ENCODE measurements around the gene CREBBP.
"Not testable (repeated sequence)": the region's sequence is repeated elsewhere in the genome, so short reads cannot be mapped to it uniquely, and the experiment has no call there.

Gene CREBBP

DNA sequence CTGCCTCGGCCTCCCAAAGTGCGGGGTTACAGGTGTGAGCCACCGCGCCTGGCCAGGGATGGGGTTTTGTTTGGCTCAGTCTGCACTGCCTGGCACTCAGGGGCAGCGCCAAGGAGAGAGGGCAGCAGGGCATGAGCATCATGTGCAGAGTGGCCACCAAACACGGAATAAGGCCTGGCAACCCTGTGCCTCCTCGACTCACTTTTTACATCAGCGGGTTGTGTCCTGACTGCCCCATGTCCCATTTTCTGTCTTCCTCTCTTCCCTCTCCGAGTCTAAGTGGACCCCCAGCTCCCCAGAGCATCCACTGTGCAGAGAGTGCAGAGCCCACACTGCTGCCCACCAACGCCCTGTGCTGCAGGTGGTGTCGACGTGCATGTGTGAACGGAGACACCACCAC lies 145.0 kb downstream of the CREBBP start:
- no peak for DNase-seq (ENCODE audit: low read depth)

DNA sequence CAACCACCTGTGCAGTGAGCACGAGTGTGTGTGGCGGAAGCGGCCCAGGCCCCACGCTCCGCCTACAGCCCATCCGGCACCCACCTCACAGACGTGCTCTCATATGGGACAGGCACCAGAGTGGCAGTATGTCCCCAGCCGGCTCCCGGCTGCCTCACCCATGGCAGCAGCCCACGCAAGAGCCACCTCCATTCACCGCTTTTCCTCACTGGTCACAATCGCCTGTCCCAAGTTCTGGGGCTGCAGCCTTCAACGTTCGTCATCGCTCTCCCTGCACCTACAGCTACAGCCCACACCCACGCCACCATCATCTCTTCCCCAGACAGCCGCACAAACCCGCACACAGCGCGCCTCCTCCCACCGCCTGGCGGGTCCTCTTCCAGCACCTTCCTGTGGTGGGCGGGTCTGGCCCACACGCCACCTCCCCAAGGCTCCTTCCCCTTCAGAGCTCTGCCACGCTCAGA lies 145.7 kb downstream of the CREBBP start:
- DNase-seq (ENCODE audit: low read depth): no peak

DNA sequence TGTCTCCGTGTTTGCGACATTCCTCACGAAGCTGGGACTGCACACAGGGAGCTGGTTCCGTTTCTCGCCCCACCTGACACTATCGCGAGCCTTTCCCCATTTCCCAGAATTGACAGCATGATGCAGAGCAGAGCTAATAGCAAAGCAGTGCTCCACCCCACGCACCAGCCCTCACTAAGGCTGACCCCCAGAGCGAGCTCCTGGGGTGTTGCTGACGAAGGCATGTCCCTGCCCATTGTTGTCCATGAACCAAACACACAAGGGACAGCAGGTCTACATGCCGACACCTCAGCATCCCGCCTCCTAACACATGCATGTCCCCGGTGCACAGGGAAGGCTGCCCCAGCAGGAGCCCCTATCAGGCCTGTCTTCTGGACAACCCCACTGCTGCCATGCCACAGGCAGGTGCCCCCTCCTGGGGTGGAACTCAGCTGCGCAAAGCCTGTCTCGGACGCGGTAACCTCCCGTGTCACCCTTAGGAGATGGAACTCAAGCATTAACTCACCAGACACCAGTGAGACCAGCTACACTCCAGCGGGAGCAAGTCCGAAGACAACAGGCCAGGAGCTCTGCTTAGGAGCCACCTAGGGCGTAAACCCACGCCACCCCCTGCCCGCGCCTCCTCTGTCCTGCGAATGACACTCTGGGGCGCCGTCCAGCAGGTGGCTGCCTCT lies 146.3 kb downstream of the CREBBP start:
- no peak for DNase-seq (ENCODE audit: low read depth)

DNA sequence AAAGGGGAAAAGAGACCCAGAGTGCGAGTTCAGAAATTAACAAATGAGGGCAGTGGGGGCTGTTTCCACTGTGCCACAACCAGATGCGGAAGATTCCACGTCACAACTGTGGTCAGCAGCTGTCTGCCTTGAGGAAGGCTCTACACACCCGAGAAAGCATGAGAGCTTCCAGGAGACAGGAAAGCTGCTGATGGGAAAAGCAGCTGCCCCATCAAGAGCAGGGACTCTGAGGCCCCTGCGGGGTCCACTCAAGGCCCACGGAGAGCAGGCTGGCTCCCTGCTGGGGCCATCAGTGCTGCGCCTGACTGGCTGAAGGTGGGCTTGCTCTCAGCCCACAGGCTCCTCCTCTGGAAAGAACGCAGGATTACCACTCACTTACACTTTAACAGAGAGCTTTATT lies 148.3 kb downstream of the CREBBP start:
- no peak for DNase-seq (ENCODE audit: low read depth)

DNA sequence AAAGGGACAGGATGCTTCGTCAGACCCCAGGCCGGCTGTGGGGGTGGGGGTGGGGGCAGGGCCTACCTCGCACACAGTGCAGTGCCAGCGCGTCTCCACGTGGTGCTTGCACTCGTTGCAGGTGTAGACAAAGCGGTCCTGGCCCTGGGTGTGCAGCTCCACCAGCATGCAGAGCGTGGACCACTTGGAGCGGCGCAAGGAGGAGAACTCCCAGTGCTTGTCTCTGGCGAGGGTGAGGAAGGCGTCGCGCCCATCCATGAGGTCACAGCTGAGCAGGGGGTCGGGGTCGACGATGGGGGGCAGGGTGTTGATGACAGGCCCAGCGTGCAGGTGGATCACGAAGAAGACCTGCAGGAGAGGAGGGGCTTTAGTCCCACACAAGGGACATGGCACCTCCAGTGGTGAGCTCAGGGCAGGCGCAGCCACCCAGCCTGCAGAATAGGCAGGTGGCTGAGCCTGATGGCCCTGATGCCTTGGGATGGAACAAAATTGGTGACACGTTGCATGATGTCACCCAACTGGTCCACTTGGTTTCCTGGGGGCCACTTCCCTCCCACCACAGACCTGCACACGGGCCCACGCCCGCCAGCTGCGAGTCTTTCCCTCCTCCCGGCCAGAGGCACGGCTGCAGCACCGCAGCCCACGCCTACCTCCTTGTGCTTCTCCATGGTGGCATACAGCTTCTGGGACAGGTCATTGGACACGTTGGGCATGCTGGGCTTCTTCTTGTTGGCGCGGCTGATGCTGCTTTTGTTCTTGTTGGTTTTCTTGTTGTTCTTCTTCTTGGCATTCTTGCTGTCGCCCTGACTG lies 149.2 kb downstream of the CREBBP start:
- no peak for DNase-seq (ENCODE audit: low read depth)

DNA sequence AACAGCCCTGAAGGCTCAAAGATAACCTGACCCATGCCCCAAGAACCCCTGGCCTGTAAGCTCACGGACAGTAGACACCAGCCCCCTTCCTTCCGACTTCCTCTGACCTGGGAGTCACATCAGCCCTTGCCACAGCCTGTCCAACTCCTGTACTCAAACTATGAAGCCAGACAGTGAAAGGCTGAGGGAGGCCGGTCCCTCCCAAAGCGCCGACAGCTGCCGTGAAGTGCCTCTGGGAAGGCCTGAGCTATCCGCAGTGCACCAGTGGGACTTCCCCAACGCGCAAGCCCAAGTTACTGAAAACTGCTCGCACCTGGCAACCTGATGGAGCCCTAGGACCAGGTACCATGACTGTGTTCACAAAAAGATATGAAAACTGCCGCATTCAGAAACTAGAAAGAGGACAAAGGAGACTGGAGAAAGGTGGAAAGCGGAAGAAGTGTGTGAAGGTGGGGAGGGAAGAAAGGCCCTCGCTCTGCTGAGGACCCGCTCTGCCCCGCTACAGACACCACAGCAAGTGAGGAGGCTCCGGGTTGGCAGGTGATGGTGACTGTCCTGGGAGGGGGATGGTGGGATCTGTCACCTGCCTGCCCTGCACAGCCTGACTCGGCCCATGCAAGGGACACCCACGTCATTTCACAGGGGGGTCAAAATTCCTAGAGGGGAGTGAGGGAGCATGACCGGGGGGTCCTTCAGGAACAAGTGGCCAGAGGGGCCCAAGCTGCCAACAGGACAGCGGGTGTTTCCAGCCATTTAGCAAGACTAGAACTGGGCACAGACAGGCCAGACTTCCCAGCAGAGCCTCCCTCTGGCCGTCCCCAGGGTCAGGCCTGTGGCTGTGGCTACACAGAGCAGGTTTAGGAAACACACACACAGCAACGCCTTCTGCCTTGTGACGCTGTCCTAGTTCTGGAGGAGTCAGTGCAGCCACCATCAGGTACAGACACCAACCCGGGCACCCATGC lies 150.1 kb downstream of the CREBBP start:
- DNase-seq (ENCODE audit: low read depth): no peak

DNA sequence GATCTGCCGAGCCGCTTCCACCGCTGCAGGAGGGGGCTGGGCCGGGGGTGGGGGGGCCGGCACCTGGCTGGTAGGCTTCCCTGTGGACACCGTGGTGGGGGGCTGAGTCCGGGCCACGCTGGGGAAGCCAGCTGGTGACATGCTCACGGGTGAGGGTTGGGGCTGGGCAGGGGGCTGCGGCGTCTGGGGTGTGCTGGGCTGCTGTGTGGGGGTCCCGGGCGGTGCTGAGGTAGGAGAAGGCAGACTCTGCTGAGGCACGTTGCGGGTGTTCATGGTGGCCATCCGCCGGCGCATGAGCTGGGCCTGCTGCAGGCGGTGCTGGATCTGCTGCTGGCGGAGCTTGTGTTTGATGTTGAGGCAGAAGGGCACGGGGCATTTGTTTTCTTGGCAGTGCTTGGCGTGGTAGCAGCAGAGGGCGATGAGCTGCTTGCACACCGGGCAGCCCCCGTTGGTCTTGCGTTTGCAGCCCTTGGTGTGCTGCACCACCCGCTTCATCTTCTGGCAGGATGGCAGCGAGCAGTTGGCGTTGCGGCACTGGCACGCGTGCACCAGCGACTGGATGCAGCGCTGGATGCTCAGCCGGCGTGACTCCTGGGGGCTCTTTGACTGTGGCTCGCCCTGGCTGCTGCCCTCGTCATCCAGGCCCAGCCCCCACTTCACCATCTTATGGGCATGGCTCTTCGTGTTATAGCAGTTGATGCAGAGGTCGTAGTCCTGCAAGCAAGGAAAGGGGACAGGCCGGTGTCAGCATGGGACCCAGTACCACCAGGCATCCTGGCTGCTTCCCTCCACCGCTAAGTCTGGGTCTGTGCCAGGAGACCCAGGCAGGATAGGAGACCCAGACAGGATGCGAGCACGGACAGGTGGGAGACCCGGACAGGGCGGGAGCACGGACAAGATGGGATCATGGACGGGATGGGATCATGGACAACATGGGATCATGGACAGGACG lies 151.1 kb downstream of the CREBBP start:
- no peak for DNase-seq (ENCODE audit: low read depth)

DNA sequence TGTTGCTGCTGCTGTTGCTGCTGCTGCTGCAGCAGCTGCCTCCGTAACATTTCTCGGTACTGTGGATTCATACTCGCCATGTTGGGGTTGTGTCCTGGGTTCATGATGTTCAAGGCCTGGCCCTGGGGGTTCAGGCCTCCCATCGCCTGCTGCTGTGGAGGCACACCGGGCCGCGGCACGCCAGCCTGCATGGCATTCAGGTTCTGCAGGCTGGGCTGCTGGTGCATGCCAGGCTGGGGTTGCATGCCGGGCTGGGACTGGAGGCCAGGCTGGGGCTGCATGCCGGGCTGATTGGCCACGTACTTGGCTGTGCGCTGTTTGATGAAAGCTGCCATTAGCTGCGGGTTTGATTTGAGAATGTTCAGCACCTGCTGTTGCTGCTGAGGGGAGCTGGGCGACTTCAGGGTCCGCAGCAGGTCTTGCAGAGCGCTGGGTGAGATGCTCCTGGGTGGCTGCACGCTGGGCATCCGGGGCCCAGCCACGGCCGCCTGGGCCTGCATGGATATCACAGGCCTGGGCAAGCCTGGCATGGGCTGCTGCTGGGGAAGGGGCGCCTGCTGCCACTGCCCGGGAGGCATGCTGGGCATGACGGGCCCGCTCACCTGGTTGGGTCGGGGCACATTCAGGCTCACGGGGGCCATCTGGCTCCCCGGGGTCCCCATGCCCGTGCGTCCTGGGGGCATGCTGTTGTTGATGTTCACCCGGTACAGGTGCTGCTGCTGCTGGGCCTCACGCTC lies 151.9 kb downstream of the CREBBP start:
- no peak for DNase-seq (ENCODE audit: low read depth)

DNA sequence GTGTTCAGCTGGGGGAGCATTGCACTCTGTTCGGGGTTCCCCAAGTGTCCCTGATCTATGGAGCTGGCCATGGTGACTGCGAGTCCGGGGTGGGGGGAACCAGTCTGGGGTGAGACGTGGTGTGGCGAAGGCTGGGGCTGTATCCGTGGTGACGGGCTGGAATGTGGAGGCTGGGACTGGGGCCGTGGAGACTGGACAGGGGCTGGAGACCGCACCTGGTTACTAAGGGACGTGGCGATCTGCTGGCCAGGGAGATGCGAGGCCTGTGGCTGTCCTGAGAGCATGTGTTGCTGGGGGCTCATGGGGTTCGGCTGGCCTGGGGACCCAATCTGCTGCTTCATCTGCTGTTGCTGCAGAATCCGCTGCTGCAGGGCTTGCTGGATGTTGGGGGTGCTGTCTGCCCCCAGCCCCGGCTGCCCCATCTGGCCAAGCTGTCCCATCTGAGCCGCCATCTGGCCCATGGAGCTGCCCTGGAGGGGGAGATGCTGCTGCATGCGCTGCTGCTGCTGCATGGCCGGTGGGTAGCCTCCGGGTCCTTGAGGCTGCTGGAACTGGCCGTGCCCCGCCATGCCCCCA lies 152.6 kb downstream of the CREBBP start:
- no peak for DNase-seq (ENCODE audit: low read depth)

DNA sequence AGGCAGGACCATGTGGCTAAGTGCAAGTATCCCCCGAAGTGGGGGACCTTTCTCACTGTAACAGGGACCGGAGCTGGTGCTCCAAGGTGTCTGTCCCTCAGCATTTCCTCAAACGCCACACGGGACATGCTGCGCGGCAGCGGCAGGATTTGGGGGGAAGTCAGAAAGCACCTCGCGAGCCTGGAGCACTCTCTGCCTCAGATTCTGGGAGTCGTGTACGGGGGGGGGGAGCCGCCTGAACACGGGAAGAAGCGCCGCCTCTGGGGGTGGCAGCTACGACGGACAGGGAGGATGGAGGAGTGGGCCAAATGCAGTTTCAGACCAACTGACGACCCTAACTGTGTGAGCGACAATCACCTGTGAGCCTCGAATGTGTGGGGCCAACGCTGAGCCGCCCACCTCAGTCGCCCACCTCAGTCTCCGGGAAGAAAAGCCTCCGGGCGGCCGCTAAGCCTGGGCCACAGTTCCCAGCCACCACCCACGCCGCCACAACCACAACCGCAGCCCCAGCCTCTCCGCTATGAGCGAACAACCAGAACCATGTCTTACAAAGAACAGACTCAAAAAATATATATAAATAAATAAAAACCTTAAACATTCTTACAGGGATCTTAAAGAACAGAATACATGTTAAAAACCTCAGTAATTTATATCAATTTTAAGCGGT lies 154.4 kb downstream of the CREBBP start:
- DNase-seq (ENCODE audit: low read depth): no peak

DNA sequence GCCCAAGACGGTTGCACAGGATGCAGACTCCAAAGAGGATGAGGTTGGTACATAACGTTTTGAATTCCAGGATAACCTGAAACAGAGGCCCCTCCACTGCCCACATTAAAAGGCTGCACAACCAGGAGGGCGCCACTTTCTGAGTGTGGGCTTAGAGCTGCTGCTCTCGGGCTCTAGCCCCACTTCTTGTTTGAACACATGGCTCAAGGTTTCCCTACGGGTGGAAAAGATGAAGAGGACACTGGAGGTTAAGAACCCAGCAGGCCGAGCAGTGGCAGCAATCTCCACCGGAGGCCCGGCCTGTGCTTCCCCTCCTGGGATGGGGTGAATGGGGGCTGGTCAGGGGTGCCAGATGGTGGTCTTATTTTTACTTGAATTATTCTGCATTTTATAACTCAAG lies 155.2 kb downstream of the CREBBP start:
- DNase-seq (ENCODE audit: low read depth): no peak

DNA sequence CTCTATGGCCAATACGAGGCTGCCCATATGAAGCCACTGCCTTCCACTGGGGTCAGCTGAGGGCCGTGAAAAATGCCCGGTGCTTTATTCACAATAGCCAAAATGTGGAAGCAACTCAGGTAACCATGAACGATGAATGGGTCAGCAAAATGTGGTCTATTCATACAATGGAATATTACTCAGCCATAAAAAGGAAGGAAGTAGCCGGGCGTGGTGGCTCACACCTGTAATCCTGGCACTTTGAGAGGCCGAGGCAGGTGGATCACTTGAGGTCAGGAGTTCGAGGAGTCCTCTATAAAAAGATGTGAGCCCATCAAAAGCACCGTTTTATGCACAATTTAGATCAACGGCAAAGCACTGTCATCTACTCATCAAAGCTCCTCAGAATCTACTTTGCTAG lies 158.0 kb downstream of the CREBBP start:
- no peak for DNase-seq (ENCODE audit: low read depth)

DNA sequence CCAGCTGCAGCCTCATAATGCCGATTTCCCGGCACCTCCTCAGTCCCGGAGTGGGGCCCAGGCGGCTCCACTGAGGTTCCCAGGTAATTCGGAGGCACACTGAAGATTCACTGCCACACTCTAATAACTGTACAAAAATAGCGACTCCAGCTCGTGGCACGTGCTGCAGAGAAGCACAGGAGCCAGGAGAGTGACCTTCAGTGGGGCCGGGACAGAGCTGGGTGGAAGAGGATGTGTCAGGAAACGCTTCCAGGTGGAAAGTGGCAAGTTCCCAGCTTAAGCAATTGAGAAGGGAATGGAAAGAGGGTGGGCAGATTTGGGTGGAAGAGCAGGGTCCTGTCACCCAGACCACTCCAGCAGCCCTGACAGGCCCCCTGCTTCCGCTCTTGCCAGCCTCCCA lies 160.1 kb downstream of the CREBBP start:
- no peak for DNase-seq (ENCODE audit: low read depth)

DNA sequence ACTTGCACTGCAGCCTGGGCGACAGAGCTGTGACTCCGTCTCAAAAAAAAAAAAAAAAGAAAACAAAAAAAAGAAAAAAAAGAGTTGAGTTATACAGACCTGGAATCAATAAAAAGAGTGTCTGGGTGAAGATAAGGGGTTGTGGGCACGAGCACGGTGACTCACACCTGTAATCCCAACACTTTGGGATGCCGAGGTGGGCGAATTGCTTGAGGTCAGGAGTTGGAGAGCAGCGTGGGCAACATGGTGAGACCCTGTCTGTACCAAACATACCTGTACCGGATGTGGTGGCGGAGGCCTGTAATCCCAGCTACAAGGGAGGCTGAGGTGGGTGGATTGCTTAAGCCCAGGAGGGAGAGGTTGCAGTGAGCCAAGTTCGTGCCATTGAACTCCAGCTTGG lies 161.9 kb downstream of the CREBBP start:
- DNase-seq (ENCODE audit: low read depth): no peak

DNA sequence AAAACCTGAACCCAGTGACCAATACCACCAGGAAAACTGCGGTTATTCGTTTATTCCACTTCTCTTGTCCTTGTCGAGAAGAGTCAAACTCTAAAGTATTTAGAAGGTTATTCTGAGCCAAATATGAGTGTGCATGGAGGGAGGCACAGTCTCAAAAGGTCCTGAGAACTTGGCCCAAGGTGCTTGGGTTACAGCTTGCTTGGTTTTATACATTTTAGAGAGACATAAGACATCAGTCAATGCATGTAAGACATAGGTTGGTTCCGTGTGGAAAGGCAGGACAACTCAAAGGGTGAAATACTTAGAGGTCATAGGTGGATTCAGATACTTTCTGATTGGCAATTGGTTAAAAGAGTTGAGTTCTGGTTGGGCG lies 162.5 kb downstream of the CREBBP start:
- no peak for DNase-seq (ENCODE audit: low read depth)

DNA sequence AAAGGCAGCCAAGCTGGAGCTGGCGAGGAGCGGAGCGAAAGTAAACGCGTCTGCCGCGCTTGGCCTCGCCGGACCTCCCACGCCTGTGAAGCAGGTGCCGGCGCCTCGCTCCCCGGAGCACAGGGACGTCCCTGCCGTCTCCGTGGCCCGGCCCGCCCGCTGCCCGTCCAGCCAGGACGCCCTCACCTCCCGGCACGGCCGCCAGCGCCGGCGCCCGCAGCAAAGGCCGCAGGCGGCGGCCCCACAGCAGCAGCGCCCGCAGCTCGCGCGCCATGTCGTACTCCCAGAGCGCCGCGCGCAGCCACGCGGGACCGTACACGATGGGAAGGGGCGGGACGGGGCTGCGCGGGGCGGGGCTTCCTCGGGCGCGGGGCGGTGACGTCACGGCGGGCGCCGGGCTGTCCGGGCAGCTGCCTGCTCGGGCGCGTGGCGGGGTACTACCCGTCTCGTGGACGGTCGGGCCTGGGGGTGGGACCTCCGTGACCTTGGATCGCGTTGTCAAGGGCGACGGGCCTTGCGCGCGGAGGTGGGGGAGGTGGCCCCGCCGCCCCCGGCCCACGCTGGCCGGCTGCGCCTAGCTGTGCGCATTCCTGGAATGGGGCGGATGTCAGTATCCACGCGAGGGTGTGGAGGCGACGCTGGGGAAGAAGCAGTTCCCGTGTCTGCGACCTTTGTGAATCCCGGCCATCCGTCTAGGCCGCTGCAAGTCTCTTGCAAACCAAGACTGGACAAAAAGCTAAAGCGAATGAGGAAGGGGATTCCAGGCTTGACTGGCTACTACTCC lies 163.1 kb downstream of the CREBBP start, which contains the start of gene TRAP1:
Gene TRAP1 (minus strand): TSS at position 290 of the 784 bp plus-strand sequence. CDS start 16 bp downstream, at position 274.
- peak; percentile 70 for DNase-seq (ENCODE audit: low read depth)

DNA sequence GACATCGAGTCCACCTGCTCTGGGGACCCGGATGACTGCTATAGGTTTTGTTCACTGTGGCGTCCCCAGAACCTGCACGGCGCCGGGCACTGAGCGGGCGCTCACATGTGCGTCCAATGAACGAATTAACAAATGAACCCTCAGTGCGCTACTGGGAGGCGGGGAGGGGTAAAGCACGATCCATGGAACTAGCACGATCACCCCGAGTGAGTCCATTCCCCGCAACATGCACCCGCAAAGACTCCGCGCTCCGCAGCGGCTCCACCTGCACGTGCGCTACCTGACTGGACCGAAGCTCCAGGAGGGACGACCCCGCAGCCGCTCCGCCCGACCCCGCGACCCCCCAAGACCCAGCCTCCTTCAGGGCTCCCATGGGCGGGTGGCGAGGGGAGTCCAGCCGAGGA lies 163.7 kb downstream of the CREBBP start:
- DNase-seq (ENCODE audit: low read depth): no peak

DNA sequence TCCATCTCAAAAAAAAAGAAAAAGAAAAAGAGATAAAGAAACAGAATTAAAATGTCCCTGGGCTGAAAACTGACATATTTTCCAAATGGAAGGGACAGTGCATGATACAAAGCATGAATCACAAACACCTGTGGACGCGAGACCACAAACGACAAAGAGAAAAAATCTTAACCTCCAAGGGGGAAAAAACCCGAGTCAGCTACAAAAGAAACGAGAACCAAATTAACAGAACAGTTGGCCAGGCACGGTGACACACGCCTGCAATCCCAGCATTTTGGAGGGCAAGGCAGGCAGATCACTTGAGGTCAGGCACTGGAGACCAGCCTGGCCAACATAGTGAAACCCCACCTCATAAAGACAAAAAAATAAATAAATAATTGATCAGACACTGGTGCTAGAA lies 165.1 kb downstream of the CREBBP start:
- DNase-seq (ENCODE audit: low read depth): no peak

DNA sequence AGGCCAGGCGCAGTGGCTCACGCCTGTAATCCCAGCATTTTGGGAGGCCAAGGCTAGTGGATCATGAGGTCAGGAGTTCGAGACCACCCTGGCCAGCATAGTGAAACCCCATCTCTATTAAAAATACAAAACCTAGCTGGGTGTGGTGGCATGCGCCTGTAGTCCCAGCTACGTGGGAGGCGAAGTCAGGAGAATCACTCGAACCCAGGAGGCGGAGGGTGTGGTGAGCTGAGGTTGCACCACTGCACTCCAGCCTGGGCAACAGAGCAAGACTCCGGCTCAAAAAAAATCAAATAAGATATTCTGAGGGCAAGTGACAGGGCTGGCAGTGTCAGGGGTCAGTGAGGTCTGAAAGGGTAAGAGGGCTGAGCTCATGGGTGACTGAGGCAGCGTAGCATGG lies 166.1 kb downstream of the CREBBP start:
- not testable (repeated sequence) for DNase-seq (ENCODE audit: low read depth)
